ENCODE measurements around the gene TPP1.

TPP1 gene

GRCh38 chr11:6611092-6611962 lies 7.9 kb downstream of the TPP1 start:
- peak; percentile 11 for DNase-seq (ENCODE audit: low spot score)

DNA sequence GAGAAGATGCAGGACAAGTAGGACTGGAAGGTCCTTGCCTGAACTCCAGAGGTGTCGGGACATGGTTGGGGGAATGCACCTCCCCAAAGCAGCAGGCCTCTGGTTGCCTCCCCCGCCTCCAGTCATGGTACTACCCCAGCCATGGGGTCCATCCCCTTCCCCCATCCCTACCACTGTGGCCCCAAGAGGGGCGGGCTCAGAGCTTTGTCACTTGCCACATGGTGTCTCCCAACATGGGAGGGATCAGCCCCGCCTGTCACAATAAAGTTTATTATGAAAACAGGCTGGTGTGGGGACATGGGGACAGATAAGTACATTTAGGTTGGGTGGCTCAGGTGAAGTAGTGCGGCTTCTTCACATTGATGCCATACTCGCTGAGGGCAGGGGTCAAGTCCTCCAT lies 8.6 kb downstream of the TPP1 start:
- no peak for DNase-seq (ENCODE audit: low spot score)

- no peak for DNase-seq (ENCODE audit: low spot score)
Observed at GRCh38 chr11:6609502-6610015, 9.7 kb downstream of the TPP1 start.

DNA sequence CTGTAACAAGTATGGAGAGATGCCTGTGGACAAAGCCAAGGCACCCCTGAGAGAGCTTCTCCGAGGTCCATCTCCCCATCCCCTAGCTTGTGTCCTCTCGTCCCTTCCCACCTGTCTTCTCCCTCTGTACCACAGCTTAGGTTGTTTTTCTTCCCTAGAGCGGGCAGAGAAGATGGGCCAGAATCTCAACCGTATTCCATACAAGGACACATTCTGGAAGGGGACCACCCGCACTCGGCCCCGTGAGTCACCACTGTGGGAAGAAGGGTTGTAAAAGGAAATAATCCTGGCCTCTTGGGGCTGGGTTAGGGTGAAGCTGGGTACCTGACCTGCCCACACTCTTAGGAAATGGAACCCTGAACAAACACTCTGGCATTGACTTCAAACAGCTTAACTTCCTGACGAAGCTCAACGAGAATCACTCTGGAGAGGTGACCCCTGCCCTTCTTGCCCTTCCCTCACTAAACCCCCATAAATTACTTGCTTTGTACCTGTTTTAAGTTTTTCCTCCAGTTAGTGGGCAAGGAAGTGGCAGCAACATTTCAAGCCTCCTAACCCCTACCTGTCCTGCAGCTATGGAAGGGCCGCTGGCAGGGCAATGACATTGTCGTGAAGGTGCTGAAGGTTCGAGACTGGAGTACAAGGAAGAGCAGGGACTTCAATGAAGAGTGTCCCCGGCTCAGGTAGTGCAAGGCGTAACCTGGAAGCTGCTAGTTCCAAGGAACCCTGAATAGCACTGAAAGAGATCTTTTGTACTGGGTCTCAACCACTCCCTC lies 10.3 kb downstream of the TPP1 start:
- no peak for DNase-seq (ENCODE audit: low spot score)

DNA sequence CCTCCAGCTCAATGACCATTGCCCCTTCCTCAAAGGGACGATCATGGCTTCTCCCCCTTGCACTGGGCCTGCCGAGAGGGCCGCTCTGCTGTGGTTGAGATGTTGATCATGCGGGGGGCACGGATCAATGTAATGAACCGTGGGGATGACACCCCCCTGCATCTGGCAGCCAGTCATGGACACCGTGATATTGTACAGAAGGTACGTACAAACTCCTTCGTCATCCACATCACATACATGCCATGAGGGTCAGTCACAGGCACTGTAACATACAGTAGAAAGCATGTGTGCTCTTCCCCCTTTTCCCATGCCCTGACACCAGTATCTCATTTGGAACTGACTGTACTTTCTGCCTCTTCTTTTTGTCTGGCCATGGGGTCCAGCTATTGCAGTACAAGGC lies 11.2 kb downstream of the TPP1 start:
- DNase-seq (ENCODE audit: low spot score) = no peak

- peak; percentile 25 for DNase-seq (ENCODE audit: low spot score)
Observed at GRCh38 chr11:6607190-6607795, 11.9 kb downstream of the TPP1 start.

DNA sequence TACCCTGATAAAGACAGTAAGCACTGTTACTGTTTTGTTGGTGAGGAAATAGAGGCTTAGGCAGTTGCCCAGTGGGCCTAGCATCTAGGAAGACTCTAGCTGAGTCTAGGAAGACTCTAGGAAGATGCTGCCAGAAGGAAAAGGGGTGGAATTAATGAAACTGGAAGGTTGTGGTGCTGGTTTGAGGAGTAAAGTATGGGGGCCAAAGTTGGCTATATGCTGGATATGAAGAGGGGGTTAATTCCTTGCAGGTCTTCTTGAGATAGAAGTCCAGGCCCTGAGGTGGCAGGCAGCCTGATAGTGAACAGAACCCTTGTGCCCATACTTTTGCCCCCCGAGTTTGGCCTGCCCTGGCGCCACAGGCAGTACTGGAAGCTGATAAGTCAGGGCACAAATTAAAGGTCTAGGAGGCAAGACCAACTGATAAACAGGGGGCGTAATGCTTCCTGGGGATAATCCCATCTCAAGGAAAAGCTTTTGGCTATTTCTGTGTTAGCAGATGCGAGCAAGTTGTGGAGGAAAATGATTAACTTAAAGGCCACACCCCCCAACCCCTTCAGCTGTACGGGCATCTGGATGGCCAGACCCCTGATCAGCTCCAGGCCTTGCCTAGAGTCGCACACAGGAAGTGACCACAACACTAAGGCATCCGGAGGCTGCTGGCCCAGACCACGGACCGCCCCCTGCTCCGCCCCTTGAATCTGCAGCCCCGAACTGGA lies 12.6 kb downstream of the TPP1 start:
- peak; percentile 65 for DNase-seq (ENCODE audit: low spot score)

- DNase-seq (ENCODE audit: low spot score) = no peak
Observed at GRCh38 chr11:6604790-6605189, 14.4 kb downstream of the TPP1 start.

- DNase-seq (ENCODE audit: low spot score) = peak; percentile 58
Observed at GRCh38 chr11:6604081-6604626, 15.1 kb downstream of the TPP1 start.

DNA sequence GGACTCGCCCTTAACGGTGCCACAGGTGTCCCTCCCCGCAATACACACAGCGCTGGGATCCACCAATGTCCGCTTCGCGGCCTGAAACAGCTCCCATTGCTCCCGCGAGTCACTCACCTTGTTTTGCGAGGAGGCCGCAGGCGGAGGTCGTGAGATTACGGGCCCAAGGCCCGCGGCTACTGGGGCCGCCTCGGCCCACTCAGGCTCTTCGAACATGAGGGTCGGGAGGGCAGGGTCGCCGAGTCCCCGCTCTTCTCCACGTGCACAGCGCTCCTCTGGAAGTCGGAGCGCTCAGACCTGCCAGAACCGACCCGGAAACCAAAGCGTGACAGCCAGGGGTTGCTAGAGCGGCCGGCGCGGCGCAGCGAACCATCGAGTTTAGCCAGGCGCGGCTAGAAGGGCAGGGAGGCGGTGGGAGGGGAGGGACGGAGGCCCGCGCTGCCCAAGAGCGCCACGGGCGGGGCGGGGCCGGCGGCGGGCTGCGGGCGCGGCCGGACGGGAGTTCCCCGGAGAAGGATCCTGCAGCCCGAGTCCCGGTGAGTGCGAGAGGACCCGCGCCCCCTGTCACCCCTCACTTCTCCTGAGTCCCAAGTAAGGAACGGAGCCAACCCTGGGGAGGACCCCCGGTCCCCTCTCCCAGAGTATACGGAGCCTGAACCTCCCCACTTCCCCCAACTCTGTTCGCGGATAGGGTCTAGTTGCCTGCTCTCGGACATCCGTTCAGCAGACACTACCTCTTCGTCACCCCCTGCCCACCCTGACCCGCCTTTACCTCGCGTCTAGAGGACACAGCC lies 15.7 kb downstream of the TPP1 start, which contains the start of the genes ILK and RRP8:
Gene ILK (plus strand): TSS at position 488 of the 794 bp plus-strand sequence. CDS start 498 bp downstream, outside the sequence.
Gene RRP8 (minus strand): TSS at position 330 of the 794 bp plus-strand sequence. CDS start 114 bp downstream, at position 216.
- peak; percentile 93 for DNase-seq (ENCODE audit: low spot score)

GRCh38 chr11:6602096-6602940 lies 16.9 kb downstream of the TPP1 start:
- DNase-seq (ENCODE audit: low spot score) = no peak

- DNase-seq (ENCODE audit: low spot score) = no peak
Observed at GRCh38 chr11:6601041-6601461, 18.2 kb downstream of the TPP1 start.

DNA sequence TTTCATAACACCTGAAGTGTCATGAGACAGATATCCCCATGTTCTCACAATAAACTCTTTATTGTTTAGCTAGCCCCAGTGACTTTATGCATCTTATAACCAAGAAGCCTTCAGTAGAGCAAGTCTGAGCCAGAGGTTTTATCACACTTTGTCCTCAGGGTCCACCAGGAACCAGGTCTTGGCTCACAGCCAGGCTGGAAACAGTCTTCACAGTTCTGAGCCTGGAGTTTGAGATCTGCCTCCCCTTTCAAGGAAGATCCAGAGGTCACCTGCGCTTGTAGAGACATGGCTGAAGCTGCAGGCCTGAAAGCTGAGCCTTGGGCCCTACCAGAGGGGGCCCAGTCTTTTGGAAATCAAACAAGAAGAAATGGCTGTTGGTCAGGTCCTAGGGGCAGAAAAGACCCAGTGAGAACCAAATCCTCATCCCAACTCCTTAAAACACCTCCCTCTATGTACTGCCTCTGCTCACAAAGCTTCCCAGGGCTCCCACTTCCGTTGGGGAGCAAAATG lies 19.3 kb downstream of the TPP1 start:
- no peak for DNase-seq (ENCODE audit: low spot score)

DNA sequence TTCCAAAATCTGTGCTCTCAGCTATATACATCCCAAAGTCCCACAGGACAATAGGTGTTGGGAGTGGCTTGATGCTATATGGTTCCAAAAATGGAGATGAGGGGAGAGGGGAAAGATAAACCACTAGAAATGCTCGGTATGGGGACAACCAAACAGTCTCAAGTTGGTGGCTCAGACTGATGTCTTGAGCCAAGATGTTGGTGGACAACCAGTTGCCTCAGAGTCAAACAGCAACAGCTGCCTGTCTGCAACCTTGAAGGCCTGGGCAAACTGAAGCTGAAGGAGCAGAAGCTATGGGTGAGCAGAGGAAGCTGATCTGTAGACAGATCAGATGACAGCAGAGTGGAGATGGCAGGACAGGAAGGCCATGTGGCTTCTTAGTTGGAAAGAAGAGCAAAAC lies 19.8 kb downstream of the TPP1 start:
- no peak for DNase-seq (ENCODE audit: low spot score)

DNA sequence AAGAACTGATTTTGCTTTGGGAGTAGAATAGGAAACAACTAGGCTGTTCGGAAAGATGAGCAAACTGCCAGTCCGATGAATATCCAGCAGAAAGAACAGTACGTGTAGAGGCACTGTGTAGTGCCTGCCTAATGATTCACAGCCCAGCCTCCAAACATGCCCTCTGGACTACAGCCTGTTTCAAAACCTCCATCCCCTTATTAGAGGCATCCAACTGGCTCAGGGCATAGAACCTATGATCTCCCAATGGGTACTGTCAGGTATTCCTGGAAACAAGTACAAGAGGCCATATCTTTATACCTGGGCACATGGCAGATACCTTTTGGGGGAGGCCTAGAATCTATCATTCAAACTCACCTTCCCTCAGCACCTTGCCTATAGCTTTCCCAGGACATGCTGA lies 20.7 kb downstream of the TPP1 start:
- no peak for DNase-seq (ENCODE audit: low spot score)

DNA sequence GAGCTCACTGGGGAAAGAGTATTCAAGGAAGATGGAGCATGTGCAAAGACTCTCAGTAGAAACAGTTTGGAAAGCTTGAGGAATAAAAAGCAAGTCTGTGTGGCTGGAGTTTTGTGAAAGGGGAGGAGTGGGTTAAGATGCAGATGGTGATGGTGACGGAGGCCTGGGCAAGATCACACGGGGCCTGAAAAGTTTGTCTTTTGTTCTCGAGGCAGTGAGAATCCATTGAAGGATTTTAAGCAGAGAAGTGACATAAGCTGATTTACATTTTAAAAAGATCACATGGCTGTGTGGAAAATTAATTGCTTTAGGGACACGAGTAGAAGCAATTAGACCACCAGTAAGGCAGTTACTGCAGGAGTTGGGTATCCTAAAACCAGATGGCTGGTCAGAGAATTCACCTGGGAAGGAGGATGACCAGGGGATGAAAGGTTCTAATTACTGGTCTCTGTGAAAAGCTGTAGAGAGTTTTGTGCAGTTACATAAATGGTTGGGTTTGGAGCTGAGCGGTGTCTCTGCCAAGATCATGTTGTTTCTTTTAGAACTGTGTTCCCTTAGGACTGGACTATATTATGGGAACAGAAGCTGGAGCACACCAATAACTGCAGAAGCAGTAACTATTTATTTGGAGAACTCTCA lies 22.9 kb downstream of the TPP1 start:
- DNase-seq (ENCODE audit: low spot score) = no peak

- DNase-seq (ENCODE audit: low spot score) = no peak
Observed at GRCh38 chr11:6594142-6594768, 25.0 kb downstream of the TPP1 start.

DNA sequence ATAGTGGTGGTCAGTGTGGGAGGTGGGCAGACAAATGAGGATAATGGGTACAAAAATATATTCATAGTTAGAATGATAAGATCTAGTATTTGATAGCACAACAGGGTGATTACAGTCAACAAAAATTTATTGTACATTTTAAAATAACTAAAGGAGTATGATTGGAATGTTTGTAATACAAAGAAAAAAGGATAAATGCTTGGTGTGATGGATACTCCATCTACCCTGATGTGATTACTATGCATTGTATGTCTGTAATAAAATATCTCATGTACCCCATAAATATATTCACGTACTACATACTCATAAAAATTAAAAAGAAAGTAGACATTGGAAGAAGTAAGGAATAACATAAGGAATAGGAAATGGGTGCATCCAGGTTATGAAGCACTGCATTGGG lies 31.2 kb downstream of the TPP1 start:
- DNase-seq (ENCODE audit: low spot score) = no peak

Measured in activated CD4-positive, alpha-beta T cell treated with anti-CD3 and anti-CD28 coated beads, Interleukin-2, Interleukin-4, amounts not matched to agents 100 ng/mL and 50 ng/mL, durations not matched to agents 16 hours and 8 hours (primary cell).